IMR-90 (cell line): ENCODE results near the gene HAX1. TPM values are rescaled to one million over a fixed set of nuclear protein-coding genes. Genes with fewer than 3 reads are reported as not detected.

ENCODE experiments used
- ATAC-seq: fragments of 200-7000 bp; cut with Tn5 transposase; 2 replicates; pipeline ENCODE4 v1.9.1; 2020; ENCODE audit warnings: low read depth, mild to moderate bottlenecking, moderate library complexity
- BruUV-seq: library from RNA; stranded (reverse); fragments of 400-500 nt; replicated peaks from 2 replicates; lab custom pipeline; 2021; lab: Mats Ljungman, UMichigan
- CTCF ChIA-PET: fragments of 300-600 bp; formaldehyde crosslinking; extraction: SDS; loops from one replicate; lab custom pipeline; 2021; ENCODE audit warnings: antibody characterized with exemption; lab: Yijun Ruan, JAX
- POLR2A ChIA-PET: fragments of 300-600 bp; sonication (Branson Sonifier 250); formaldehyde crosslinking; loops from one replicate; lab custom pipeline; 2022; ENCODE audit warnings: antibody characterized with exemption; ENCODE audit not compliant: unreplicated experiment; lab: Charles Lee
- DNase-seq: peaks from one replicate; pipeline ENCODE4 v3.0.0; 2013
- H2AFZ ChIP-seq: replicated peaks from 2 replicates; pipeline ENCODE3; 2013; ENCODE audit warnings: low read length, mild to moderate bottlenecking; ENCODE audit not compliant: poor library complexity
- H2AK5ac ChIP-seq: 2 replicates; pipeline ENCODE4 v1.6.1; 2013; ENCODE audit warnings: low read depth, low read length, inconsistent platforms
- H2AK9ac ChIP-seq: replicated peaks from 2 replicates; pipeline ENCODE3; 2013; ENCODE audit warnings: mild to moderate bottlenecking, low read depth, low read length, moderate library complexity; ENCODE audit not compliant: poor library complexity
- H2BK120ac ChIP-seq: 2 replicates; pipeline ENCODE4 v1.6.1; 2013; ENCODE audit warnings: low read depth, low read length, inconsistent platforms
- H2BK15ac ChIP-seq: 3 replicates; pipeline ENCODE4 v1.6.1; 2013; ENCODE audit warnings: low read depth, low read length, inconsistent platforms
- H2BK20ac ChIP-seq: 2 replicates; pipeline ENCODE4 v1.6.1; 2013; ENCODE audit warnings: low read depth, mild to moderate bottlenecking, inconsistent platforms, low read length, moderate library complexity
- H2BK5ac ChIP-seq: 2 replicates; pipeline ENCODE4 v1.6.1; 2013; ENCODE audit warnings: mild to moderate bottlenecking, low read depth, low read length, inconsistent platforms; ENCODE audit not compliant: poor library complexity, severe bottlenecking
- H3K14ac ChIP-seq: replicated peaks from 2 replicates; pipeline ENCODE4 v1.6.1; 2013; ENCODE audit warnings: low read depth, low read length, inconsistent platforms
- H3K18ac ChIP-seq: 2 replicates; pipeline ENCODE4 v1.6.1; 2013; ENCODE audit warnings: low read depth, low read length, control low read depth
- H3K23ac ChIP-seq: 2 replicates; pipeline ENCODE4 v1.6.1; 2013; ENCODE audit warnings: low read depth, low read length, inconsistent platforms
- H3K27ac ChIP-seq: 2 replicates; pipeline ENCODE4 v1.5.1; 2013; ENCODE audit warnings: mild to moderate bottlenecking, control low read depth, low read length; ENCODE audit not compliant: insufficient read depth
- H3K27me3 ChIP-seq: 2 replicates; pipeline ENCODE4 v1.6.1; 2013; ENCODE audit warnings: low read length; ENCODE audit not compliant: control insufficient read depth, insufficient read depth
- H3K36me3 ChIP-seq: 2 replicates; pipeline ENCODE4 v1.6.1; 2013; ENCODE audit warnings: low read length, mixed read lengths; ENCODE audit not compliant: control insufficient read depth, insufficient read depth
- H3K4ac ChIP-seq: 2 replicates; pipeline ENCODE4 v1.6.1; 2013; ENCODE audit warnings: low read depth, low read length, inconsistent platforms
- H3K4me1 ChIP-seq: 2 replicates; pipeline ENCODE4 v1.6.1; 2013; ENCODE audit warnings: low read length, mixed read lengths; ENCODE audit not compliant: control insufficient read depth, insufficient read depth
- H3K4me2 ChIP-seq: 2 replicates; pipeline ENCODE4 v1.6.1; 2013; ENCODE audit warnings: low read depth, mild to moderate bottlenecking, control low read depth, low read length, moderate library complexity
- H3K4me3 ChIP-seq: 2 replicates; pipeline ENCODE4 v1.5.1; 2013; ENCODE audit warnings: low read depth, mild to moderate bottlenecking, control low read depth, low read length, moderate library complexity; ENCODE audit not compliant: insufficient read depth
- H3K56ac ChIP-seq: 2 replicates; pipeline ENCODE4 v1.6.1; 2013; ENCODE audit warnings: low read length, inconsistent platforms; ENCODE audit not compliant: insufficient read depth; ENCODE audit errors: extremely low read depth
- H3K79me1 ChIP-seq, 2 experiments: 2 replicates each; pipeline ENCODE4 v1.6.1; 2013; ENCODE audit warnings: low read length in 2 of 2, inconsistent platforms in 1 of 2, low read depth in 1 of 2
- H3K9ac ChIP-seq: 2 replicates; pipeline ENCODE4 v1.6.1; 2013; ENCODE audit warnings: low read depth, low read length, control low read depth
- H3K9me1 ChIP-seq: 2 replicates; pipeline ENCODE4 v1.6.1; 2013; ENCODE audit warnings: low read length, inconsistent platforms; ENCODE audit not compliant: insufficient read depth
- H3K9me3 ChIP-seq: 2 replicates; pipeline ENCODE4 v1.6.1; 2013; ENCODE audit warnings: low read length; ENCODE audit not compliant: control insufficient read depth, insufficient read depth
- H4K20me1 ChIP-seq: 2 replicates; pipeline ENCODE4 v1.6.1; 2013; ENCODE audit warnings: low read length, inconsistent platforms; ENCODE audit not compliant: insufficient read depth
- H4K5ac ChIP-seq: 2 replicates; pipeline ENCODE4 v1.6.1; 2013; ENCODE audit warnings: mild to moderate bottlenecking, low read depth, low read length, control low read depth
- H4K8ac ChIP-seq, 2 experiments: 2 replicates each; pipeline ENCODE4 v1.6.1; 2013; ENCODE audit warnings: low read depth in 2 of 2, low read length in 2 of 2, control low read depth in 1 of 2, inconsistent platforms in 1 of 2
- H4K91ac ChIP-seq: 2 replicates; pipeline ENCODE4 v1.6.1; 2013; ENCODE audit warnings: low read depth, low read length, inconsistent platforms; ENCODE audit not compliant: insufficient read depth
- BHLHE40 ChIP-seq: fragments of 150-350 bp; IDR thresholded peaks from 2 replicates; pipeline ENCODE4 v1.6.1; 2016; ENCODE audit warnings: mild to moderate bottlenecking, low read depth, low read length
- CEBPB ChIP-seq: IDR thresholded peaks from 2 replicates; pipeline ENCODE4 v1.6.1; 2012; ENCODE audit warnings: low read depth, low read length, improper control_type of control experiment
- CHD1 ChIP-seq: IDR thresholded peaks from 2 replicates; pipeline ENCODE4 v1.6.1; 2012; ENCODE audit warnings: low read depth, low read length, improper control_type of control experiment
- CTCF ChIP-seq: conservative IDR thresholded peaks from 2 replicates; pipeline ENCODE4 v1.5.1; 2012; ENCODE audit warnings: mild to moderate bottlenecking, low read depth, low read length, improper control_type of control experiment
- ELK1 ChIP-seq: fragments of 150-350 bp; IDR thresholded peaks from 2 replicates; pipeline ENCODE4 v1.6.1; 2016; ENCODE audit warnings: low read depth, mild to moderate bottlenecking, low read length, moderate library complexity, borderline replicate concordance
- FOS ChIP-seq: fragments of 150-350 bp; IDR thresholded peaks from 2 replicates; pipeline ENCODE4 v1.6.1; 2016; ENCODE audit warnings: low read depth, low read length
- MAFK ChIP-seq: IDR thresholded peaks from 2 replicates; pipeline ENCODE4 v1.6.1; 2012; ENCODE audit warnings: low read depth, low read length, improper control_type of control experiment
- MAZ ChIP-seq: IDR thresholded peaks from 2 replicates; pipeline ENCODE4 v1.6.1; 2012; ENCODE audit warnings: low read depth, mild to moderate bottlenecking, low read length, improper control_type of control experiment, moderate library complexity, borderline replicate concordance
- MXI1 ChIP-seq: IDR thresholded peaks from 2 replicates; pipeline ENCODE4 v1.6.1; 2012; ENCODE audit warnings: low read depth, mild to moderate bottlenecking, low read length, moderate library complexity, borderline replicate concordance
- NFE2L2 ChIP-seq: fragments of 150-350 bp; IDR thresholded peaks from 2 replicates; pipeline ENCODE4 v1.6.1; 2016; ENCODE audit warnings: low read depth, mild to moderate bottlenecking, low read length
- POLR2A ChIP-seq: IDR thresholded peaks from 2 replicates; pipeline ENCODE4 v1.6.1; 2012; ENCODE audit warnings: mild to moderate bottlenecking, low read depth, low read length
- RAD21 ChIP-seq: IDR thresholded peaks from 2 replicates; pipeline ENCODE4 v1.6.1; 2012; ENCODE audit warnings: low read length, improper control_type of control experiment
- RCOR1 ChIP-seq: IDR thresholded peaks from 2 replicates; pipeline ENCODE4 v1.6.1; 2012; ENCODE audit warnings: mild to moderate bottlenecking, low read length, improper control_type of control experiment; ENCODE audit not compliant: insufficient replicate concordance
- RFX5 ChIP-seq: IDR thresholded peaks from 2 replicates; pipeline ENCODE4 v1.8.0; 2012; ENCODE audit warnings: low read depth, mild to moderate bottlenecking, low read length, moderate library complexity
- USF2 ChIP-seq: fragments of 150-350 bp; IDR thresholded peaks from 2 replicates; pipeline ENCODE4 v1.6.1; 2017; ENCODE audit warnings: mild to moderate bottlenecking, antibody characterized with exemption, low read length, low read depth
- WGBS, 2 experiments: methylation state at CpG; one replicate each; pipeline versions ENCODE4 v1.1.5 to v1.1.7; 2013; ENCODE audit warnings: missing lambda C conversion rate in 2 of 2; ENCODE audit not compliant: insufficient read length in 1 of 2; ENCODE audit errors: extremely low coverage in 2 of 2; 5-methylcytosine and 5-hydroxymethylcytosine counted together
- dilution Hi-C: fragments of 300-500 bp; cut with HindIII; formaldehyde crosslinking; loops from one replicate; pipeline ENCODE4 v1.14.3; 2018; ENCODE audit warnings: low sequenced_read_pairs; ENCODE audit not compliant: unreplicated experiment
- in situ Hi-C: fragments of 300-500 bp; cut with MboI; formaldehyde crosslinking; loops from 3 replicates; pipeline ENCODE4 v1.14.3; 2019; ENCODE audit warnings: low sequenced_read_pairs, inconsistent platforms, mixed read lengths
- intact Hi-C: fragments of 100-400 bp; cut with micrococcal nuclease; formaldehyde crosslinking; loops from 2 replicates; pipeline ENCODE4 v1.10.0; 2022
- polyA plus RNA-seq, 3 experiments: library from polyadenylated mRNA; depleted of rRNA; stranded (reverse); fragments of >200 nt; gene quantifications; 2 replicates each; pipeline ENCODE4 v1.2.3, GENCODE V29; 2012; ENCODE audit warnings: low replicate concordance in 1 of 3
- total RNA-seq: library from RNA; depleted of rRNA; stranded (reverse); fragments of >200 nt; gene quantifications from 2 replicates; pipeline ENCODE4 v1.2.3, GENCODE V29; 2012

HAX1 gene
- total and polyA plus RNA-seq, 2 of the 4 experiments (the other 2 are of a cell fraction), result 117 to 146 TPM

- Histone ChIP-seq H3K4ac (no peak overlapping the region), H3K27ac (no peak overlapping the region), H3K18ac (no peak overlapping the region), H2BK20ac (no peak overlapping the region), H3K56ac (no peak overlapping the region), H3K27me3 (no peaks in the 10 kb centered on the region), H3K9me1 (no peaks in the 10 kb centered on the region; the same call in 1 of the 2 replicates), H4K8ac (no peak overlapping the region), H4K5ac (no peak overlapping the region), H4K20me1 (peaks cover 24% of the 10 kb centered on the region; the same call in 1 of the 2 replicates), H2AK9ac (no peak overlapping the region), H3K4me1 (no peaks in the 10 kb centered on the region), H3K79me1 (peaks cover 19 to 49% of the 10 kb centered on the region in 2 experiments), H2AK5ac (no peak overlapping the region), H3K23ac (no peak overlapping the region), H2BK15ac (no peak overlapping the region), H3K9ac (no peak overlapping the region), H3K14ac (no peak overlapping the region), H3K4me2 (no peak overlapping the region), H4K91ac (no peak overlapping the region), H3K9me3 (no peaks in the 10 kb centered on the region), H3K36me3 (peaks cover 59% of the 10 kb centered on the region), H2BK120ac (no peak overlapping the region), H2AFZ (no peak overlapping the region), H3K4me3 (no peak overlapping the region), H2BK5ac (no peak overlapping the region)
- no TSS peak for BruUV-seq
- dilution Hi-C loops, result no loop called here
- POLR2A ChIA-PET, result no interaction called here
- CTCF ChIA-PET, result no interaction called here
- TF ChIP-seq FOS (no peak), RAD21 (no peak), USF2 (no peak), MAZ (no peak), ELK1 (no peak), MXI1 (no peak), POLR2A (no peak), RCOR1 (no peak), MAFK (no peak), CEBPB (no peak), NFE2L2 (no peak), CTCF (no peak), RFX5 (no peak), CHD1 (no peak), BHLHE40 (no peak)
- intact Hi-C loops, result no loop called here
- ATAC-seq, result no peak
- no peak for DNase-seq
- in situ Hi-C loops, result no loop called here
- WGBS, 2 experiments, result 100% methylated on average over 1 of the region's 4 CpGs; no CpG with 5 or more reads in 1 of the 2 experiments
Measured at GRCh38 chr1:154236855-154237254, 35.6 kb upstream of the HAX1 start.
